ENCODE data around the gene LUZP2.

Gene LUZP2

DNA sequence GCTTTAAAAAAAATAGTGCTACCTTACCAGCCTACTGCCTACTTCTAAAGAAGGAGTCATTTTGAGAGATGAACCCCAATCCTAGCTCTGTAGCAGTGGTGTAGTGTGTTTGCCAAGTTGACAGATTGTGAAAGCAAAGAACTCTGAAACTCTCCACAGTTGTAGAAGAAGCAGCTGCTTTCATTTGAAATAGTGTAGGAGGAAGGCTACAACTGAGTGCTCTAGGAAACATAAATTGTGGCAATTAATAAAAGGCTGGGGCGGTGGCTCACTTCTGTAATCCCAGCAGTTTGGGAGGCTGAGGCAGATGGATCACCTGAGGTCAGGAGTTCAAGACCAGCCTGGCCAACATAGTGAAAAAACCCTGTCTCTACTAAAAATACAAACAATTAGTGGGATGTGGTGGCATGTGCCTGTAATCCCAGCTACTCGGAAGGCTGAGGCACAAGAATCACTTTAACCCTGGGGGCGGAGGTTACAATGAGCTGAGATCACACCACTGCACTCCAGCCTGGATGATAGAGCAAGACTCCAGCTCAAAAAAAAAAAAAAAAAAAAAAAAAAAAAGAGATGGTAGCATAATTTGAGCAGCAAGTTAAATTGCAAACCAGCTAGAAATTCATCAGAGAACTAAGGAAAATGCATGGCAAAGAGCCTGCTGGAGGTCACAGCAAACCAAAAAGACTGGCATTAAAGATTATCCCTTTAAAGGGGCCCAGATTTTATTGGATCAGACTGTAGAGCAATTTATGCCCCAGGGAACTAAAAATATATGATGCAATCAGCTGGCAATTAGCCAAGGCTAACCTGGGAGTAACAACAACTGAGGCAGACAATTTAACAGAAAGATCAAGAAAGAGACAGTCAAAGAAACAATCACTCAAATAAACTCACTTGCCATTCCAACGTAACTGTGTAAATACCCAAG lies 112.6 kb downstream of the LUZP2 start:
- H3K4me3 ChIP-seq (ENCODE audit: insufficient read length, low read depth) = no peak overlapping the region
- H3K4me1 ChIP-seq (ENCODE audit: insufficient read depth, insufficient read length) = no peaks in the 10 kb centered on the region
- H3K9me3 ChIP-seq (ENCODE audit: insufficient read depth, low read length) = no peaks in the 10 kb centered on the region
- TF ChIP-seq ZNF274 (IDR thresholded peaks at IDR 0.05; ENCODE audit: low read depth, low read length) = no peak
- no peak for TF ChIP-seq YY1 (IDR thresholded peaks at IDR 0.05; ENCODE audit: insufficient read depth, insufficient read length)
- H3K27me3 ChIP-seq (ENCODE audit: insufficient read depth, insufficient read length) = no peaks in the 10 kb centered on the region
- no peaks in the 10 kb centered on the region for H3K36me3 ChIP-seq (ENCODE audit: insufficient read depth, insufficient read length, low read length)
- no peak for DNase-seq (ENCODE audit: low read depth, low spot score)
- no peak overlapping the region for H3K9ac ChIP-seq (ENCODE audit: insufficient read length, low read depth)

DNA sequence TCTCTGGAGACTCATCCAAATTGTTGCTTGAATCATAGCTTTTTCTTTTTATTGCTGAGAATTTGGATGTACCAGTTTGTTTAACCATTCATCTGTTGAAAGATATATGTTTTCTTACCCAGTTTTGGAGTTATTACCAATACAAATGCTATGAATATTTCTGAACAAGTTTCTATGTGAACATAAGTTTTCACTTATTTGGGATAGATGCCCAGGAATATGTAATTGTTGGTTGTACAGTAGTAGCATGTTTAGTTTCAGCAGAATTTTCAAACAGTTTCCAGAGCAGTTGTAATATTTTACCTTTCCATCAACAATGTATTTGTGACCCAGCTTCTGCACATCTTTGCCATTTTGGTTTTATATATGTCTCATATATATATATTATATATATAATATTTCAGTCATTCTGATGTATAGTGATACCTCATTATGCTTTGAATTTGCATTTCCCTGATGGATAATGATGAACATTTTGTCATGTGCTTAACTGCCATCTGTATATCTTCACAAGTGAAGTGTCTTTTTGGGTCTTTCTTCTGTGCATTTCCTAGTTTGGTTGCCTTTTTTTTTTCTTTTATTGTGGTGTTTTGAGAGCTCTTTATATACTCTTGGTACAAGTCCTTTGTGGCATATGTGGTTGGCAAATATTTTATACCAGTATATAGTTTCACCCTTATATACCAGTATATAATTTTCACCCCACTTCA lies 118.8 kb downstream of the LUZP2 start:
- no peaks in the 10 kb centered on the region for H3K36me3 ChIP-seq (ENCODE audit: insufficient read depth, insufficient read length, low read length)
- H3K9ac ChIP-seq (ENCODE audit: insufficient read length, low read depth) = no peak overlapping the region
- H3K9me3 ChIP-seq (ENCODE audit: insufficient read depth, low read length) = no peaks in the 10 kb centered on the region
- TF ChIP-seq YY1 (IDR thresholded peaks at IDR 0.05; ENCODE audit: insufficient read depth, insufficient read length) (no peak), ZNF274 (IDR thresholded peaks at IDR 0.05; ENCODE audit: low read depth, low read length) (no peak), SUZ12 (IDR thresholded peaks at IDR 0.05; ENCODE audit: extremely low read depth, insufficient read depth, insufficient read length) (no peak)
- no peaks in the 10 kb centered on the region for H3K4me1 ChIP-seq (ENCODE audit: insufficient read depth, insufficient read length)
- H3K4me3 ChIP-seq (ENCODE audit: insufficient read length, low read depth) = no peak overlapping the region
- DNase-seq (ENCODE audit: low read depth, low spot score) = no peak
- H3K27me3 ChIP-seq (ENCODE audit: insufficient read depth, insufficient read length) = no peaks in the 10 kb centered on the region

DNA sequence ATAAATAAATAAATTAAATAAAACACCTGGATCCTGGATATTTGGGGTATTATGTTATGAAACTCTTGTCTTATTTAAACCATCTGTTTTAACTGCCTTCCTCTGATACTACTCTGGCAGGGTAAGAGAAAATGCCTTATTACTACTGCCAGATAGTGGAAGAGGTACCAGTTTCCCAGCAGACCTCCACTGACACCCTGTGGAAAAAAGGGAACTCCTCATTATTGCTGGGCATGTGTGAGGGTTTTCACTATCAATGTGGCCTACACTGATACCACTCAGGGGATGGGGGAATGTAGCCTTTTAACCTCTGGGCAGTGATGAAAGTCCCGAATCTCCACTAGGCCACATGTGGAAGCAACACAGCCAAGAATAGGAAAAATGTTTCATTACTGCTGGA lies 121.0 kb downstream of the LUZP2 start:
- no peaks in the 10 kb centered on the region for H3K9me3 ChIP-seq (ENCODE audit: insufficient read depth, low read length)

DNA sequence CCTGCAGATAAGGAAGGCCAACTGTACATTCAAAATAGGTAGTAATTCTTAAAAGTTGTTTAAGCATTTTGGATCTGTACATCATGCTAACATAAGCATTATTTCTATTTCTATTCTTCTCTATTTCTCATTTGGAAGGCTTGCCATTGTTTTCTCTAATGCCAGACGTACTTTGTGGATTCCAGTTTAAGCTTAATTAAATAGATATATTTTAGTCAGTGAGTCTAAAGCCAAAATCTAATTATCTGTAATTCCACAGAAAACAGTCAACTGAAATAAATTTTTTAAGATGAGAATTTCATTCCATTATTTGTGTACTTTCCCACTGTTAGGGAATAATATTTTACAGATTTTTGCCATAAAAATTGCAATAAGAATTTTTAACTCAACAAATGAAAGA lies 123.0 kb downstream of the LUZP2 start:
- no peaks in the 10 kb centered on the region for H3K36me3 ChIP-seq (ENCODE audit: insufficient read depth, insufficient read length, low read length)
- no peaks in the 10 kb centered on the region for H3K27me3 ChIP-seq (ENCODE audit: insufficient read depth, insufficient read length)
- no peaks in the 10 kb centered on the region for H3K4me1 ChIP-seq (ENCODE audit: insufficient read depth, insufficient read length)
- H3K9ac ChIP-seq (ENCODE audit: insufficient read length, low read depth) = no peak overlapping the region
- no peaks in the 10 kb centered on the region for H3K9me3 ChIP-seq (ENCODE audit: insufficient read depth, low read length)
- H3K4me3 ChIP-seq (ENCODE audit: insufficient read length, low read depth) = no peak overlapping the region
- no peak for DNase-seq (ENCODE audit: low read depth, low spot score)
- TF ChIP-seq SUZ12 (IDR thresholded peaks at IDR 0.05; ENCODE audit: extremely low read depth, insufficient read depth, insufficient read length) = no peak
- no peak for TF ChIP-seq YY1 (IDR thresholded peaks at IDR 0.05; ENCODE audit: insufficient read depth, insufficient read length)
- no peak for TF ChIP-seq ZNF274 (IDR thresholded peaks at IDR 0.05; ENCODE audit: low read depth, low read length)

More for the DNA sequence above, 121.0 kb downstream of the LUZP2 start:
- no peaks in the 10 kb centered on the region for H3K27me3 ChIP-seq (ENCODE audit: insufficient read depth, insufficient read length)
- no peak for DNase-seq (ENCODE audit: low read depth, low spot score)
- no peak overlapping the region for H3K9ac ChIP-seq (ENCODE audit: insufficient read length, low read depth)
- no peak for TF ChIP-seq YY1 (IDR thresholded peaks at IDR 0.05; ENCODE audit: insufficient read depth, insufficient read length)
- TF ChIP-seq ZNF274 (IDR thresholded peaks at IDR 0.05; ENCODE audit: low read depth, low read length) = no peak
- no peak for TF ChIP-seq SUZ12 (IDR thresholded peaks at IDR 0.05; ENCODE audit: extremely low read depth, insufficient read depth, insufficient read length)
- no peaks in the 10 kb centered on the region for H3K4me1 ChIP-seq (ENCODE audit: insufficient read depth, insufficient read length)
- H3K4me3 ChIP-seq (ENCODE audit: insufficient read length, low read depth) = no peak overlapping the region
- H3K36me3 ChIP-seq (ENCODE audit: insufficient read depth, insufficient read length, low read length) = no peaks in the 10 kb centered on the region

DNA sequence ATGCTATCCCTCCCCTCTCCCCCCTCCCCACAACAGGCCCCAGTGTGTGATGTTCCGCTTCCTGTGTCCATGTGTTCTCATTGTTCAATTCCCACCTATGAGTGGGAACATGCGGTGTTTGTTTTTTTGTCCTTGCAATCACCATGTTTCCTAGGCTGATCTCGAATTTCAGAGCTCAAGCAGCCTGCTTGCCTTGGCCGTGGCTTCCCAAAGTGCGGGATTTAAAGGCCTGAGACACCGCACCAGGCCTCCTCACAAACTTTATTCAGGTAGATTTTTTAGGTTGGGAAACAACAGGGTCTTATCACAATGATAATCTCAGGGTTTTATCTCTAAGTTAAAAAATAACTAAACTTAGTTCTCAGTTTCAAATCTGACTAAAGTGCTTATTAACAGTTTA lies 125.4 kb downstream of the LUZP2 start:
- no peaks in the 10 kb centered on the region for H3K27me3 ChIP-seq (ENCODE audit: insufficient read depth, insufficient read length)
- H3K4me3 ChIP-seq (ENCODE audit: insufficient read length, low read depth) = no peak overlapping the region
- no peak overlapping the region for H3K9ac ChIP-seq (ENCODE audit: insufficient read length, low read depth)
- H3K4me1 ChIP-seq (ENCODE audit: insufficient read depth, insufficient read length) = no peaks in the 10 kb centered on the region
- H3K36me3 ChIP-seq (ENCODE audit: insufficient read depth, insufficient read length, low read length) = no peaks in the 10 kb centered on the region
- TF ChIP-seq YY1 (IDR thresholded peaks at IDR 0.05; ENCODE audit: insufficient read depth, insufficient read length) (no peak), ZNF274 (IDR thresholded peaks at IDR 0.05; ENCODE audit: low read depth, low read length) (no peak), SUZ12 (IDR thresholded peaks at IDR 0.05; ENCODE audit: extremely low read depth, insufficient read depth, insufficient read length) (no peak)
- no peaks in the 10 kb centered on the region for H3K9me3 ChIP-seq (ENCODE audit: insufficient read depth, low read length)
- no peak for DNase-seq (ENCODE audit: low read depth, low spot score)

DNA sequence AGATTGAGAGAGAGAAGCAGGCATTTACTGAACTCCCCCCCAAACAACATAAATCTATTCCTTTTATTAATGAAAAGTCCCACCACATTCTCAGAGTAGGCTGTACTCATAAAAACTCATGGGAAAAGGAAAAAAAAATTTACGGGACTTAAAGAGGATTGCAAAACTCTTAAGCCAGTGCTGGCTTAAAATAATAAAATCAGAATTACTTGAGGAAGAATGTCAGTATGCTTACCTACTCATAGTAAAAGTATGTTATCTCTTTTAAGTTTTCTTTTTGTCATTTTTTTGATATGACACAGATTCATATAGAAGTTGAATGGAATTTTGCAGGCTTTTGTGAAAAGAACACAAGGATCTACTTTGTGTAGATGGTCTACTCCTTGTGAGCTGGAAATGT lies 126.3 kb downstream of the LUZP2 start:
- H3K4me1 ChIP-seq (ENCODE audit: insufficient read depth, insufficient read length) = no peaks in the 10 kb centered on the region
- H3K27me3 ChIP-seq (ENCODE audit: insufficient read depth, insufficient read length) = no peaks in the 10 kb centered on the region
- DNase-seq (ENCODE audit: low read depth, low spot score) = no peak
- TF ChIP-seq SUZ12 (IDR thresholded peaks at IDR 0.05; ENCODE audit: extremely low read depth, insufficient read depth, insufficient read length) = no peak
- no peak for TF ChIP-seq ZNF274 (IDR thresholded peaks at IDR 0.05; ENCODE audit: low read depth, low read length)
- TF ChIP-seq YY1 (IDR thresholded peaks at IDR 0.05; ENCODE audit: insufficient read depth, insufficient read length) = no peak
- no peak overlapping the region for H3K9ac ChIP-seq (ENCODE audit: insufficient read length, low read depth)
- H3K36me3 ChIP-seq (ENCODE audit: insufficient read depth, insufficient read length, low read length) = no peaks in the 10 kb centered on the region
- H3K9me3 ChIP-seq (ENCODE audit: insufficient read depth, low read length) = no peaks in the 10 kb centered on the region
- H3K4me3 ChIP-seq (ENCODE audit: insufficient read length, low read depth) = no peak overlapping the region

DNA sequence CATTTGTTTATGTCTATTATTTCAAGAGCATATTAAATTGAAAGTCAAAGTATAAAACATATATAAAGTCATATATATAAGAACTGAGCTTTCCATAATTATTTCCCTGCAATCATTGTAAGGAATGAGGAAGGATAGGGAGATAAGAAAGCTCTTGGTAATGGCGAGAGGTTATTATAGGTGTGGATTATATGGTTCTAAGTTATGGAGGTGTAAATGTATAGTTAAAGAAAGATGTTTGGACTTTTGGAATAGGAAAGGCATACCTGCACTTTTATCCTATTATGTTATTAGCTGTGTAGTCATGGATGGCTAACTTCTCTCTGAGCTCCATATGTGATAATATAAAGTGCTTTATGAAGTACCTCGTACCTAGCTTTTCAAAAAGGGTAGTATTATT lies 127.6 kb downstream of the LUZP2 start:
- H3K9me3 ChIP-seq (ENCODE audit: insufficient read depth, low read length) = no peaks in the 10 kb centered on the region
- no peak overlapping the region for H3K9ac ChIP-seq (ENCODE audit: insufficient read length, low read depth)
- DNase-seq (ENCODE audit: low read depth, low spot score) = no peak
- H3K27me3 ChIP-seq (ENCODE audit: insufficient read depth, insufficient read length) = no peaks in the 10 kb centered on the region
- no peaks in the 10 kb centered on the region for H3K36me3 ChIP-seq (ENCODE audit: insufficient read depth, insufficient read length, low read length)
- no peaks in the 10 kb centered on the region for H3K4me1 ChIP-seq (ENCODE audit: insufficient read depth, insufficient read length)
- TF ChIP-seq ZNF274 (IDR thresholded peaks at IDR 0.05; ENCODE audit: low read depth, low read length) (no peak), SUZ12 (IDR thresholded peaks at IDR 0.05; ENCODE audit: extremely low read depth, insufficient read depth, insufficient read length) (no peak), YY1 (IDR thresholded peaks at IDR 0.05; ENCODE audit: insufficient read depth, insufficient read length) (no peak)
- no peak overlapping the region for H3K4me3 ChIP-seq (ENCODE audit: insufficient read length, low read depth)
